ENCODE measurements around the gene TBX4. TPM values are rescaled to one million over a fixed set of nuclear protein-coding genes. Genes with fewer than 3 reads are reported as not detected.

The TBX4 gene
- total and polyA plus RNA-seq, 2 donors from 2014 or later, result not detected

GRCh38 chr17:61431594-61432311 is 20.5 kb upstream of the TBX4 start:
- Histone ChIP-seq H3K27me3 (ENCODE audit: control insufficient read depth, insufficient read depth, low read length) (no peaks in the 10 kb centered on the region), H3K9ac (ENCODE audit: low read length in 3 of 3) (no peak overlapping the region), H3K4me1 (ENCODE audit: control insufficient read depth in 2 of 3, insufficient read depth in 2 of 3, low read depth in 1 of 3, low read length in 3 of 3) (no peaks in the 10 kb centered on the region), H3K4me3 (ENCODE audit: low read length in 3 of 3) (no peak overlapping the region), H3K27ac (ENCODE audit: low read depth in 2 of 2, low read length in 2 of 2) (no peak overlapping the region), H3K36me3 (ENCODE audit: control insufficient read depth in 2 of 3, insufficient read depth in 3 of 3, low read length in 3 of 3) (no peaks in the 10 kb centered on the region), H3K9me3 (ENCODE audit: control insufficient read depth in 2 of 3, insufficient read depth in 1 of 3, low read length in 3 of 3) (peaks cover 0 to 6% (median 4%) of the 10 kb centered on the region in 3 donors)
- FAIRE-seq, result no peak
- intact Hi-C loops (cut with DNase I), result no loop called here
- TF ChIP-seq CTCF (IDR thresholded peaks at IDR 0.05; ENCODE audit: borderline replicate concordance, extremely low read depth, insufficient read depth), result no peak
- no peak for DNase-seq

GRCh38 chr17:61436273-61436672 is 15.9 kb upstream of the TBX4 start:
- peaks cover 0 to 7% (median 6%) of the 10 kb centered on the region in 3 donors for H3K9me3 ChIP-seq (ENCODE audit: control insufficient read depth in 2 of 3, insufficient read depth in 1 of 3, low read length in 3 of 3)
- H3K9ac ChIP-seq (ENCODE audit: low read length in 3 of 3), result no peak overlapping the region
- H3K27me3 ChIP-seq (ENCODE audit: control insufficient read depth, insufficient read depth, low read length), result no peaks in the 10 kb centered on the region
- H3K4me3 ChIP-seq (ENCODE audit: low read length in 3 of 3), result no peak overlapping the region
- no peaks in the 10 kb centered on the region for H3K36me3 ChIP-seq (ENCODE audit: control insufficient read depth in 2 of 3, insufficient read depth in 3 of 3, low read length in 3 of 3)
- DNase-seq, result no peak
- no peak for TF ChIP-seq CTCF (IDR thresholded peaks at IDR 0.05; ENCODE audit: borderline replicate concordance, extremely low read depth, insufficient read depth)
- FAIRE-seq, result no peak
- intact Hi-C loops (cut with DNase I), result no loop called here
- H3K27ac ChIP-seq (ENCODE audit: low read depth in 2 of 2, low read length in 2 of 2), result no peak overlapping the region
- H3K4me1 ChIP-seq (ENCODE audit: control insufficient read depth in 2 of 3, insufficient read depth in 2 of 3, low read depth in 1 of 3, low read length in 3 of 3), result no peaks in the 10 kb centered on the region

- H3K4me3 ChIP-seq (ENCODE audit: low read length in 3 of 3), result no peak overlapping the region
- H3K27ac ChIP-seq (ENCODE audit: low read depth in 2 of 2, low read length in 2 of 2), result no peak overlapping the region
- H3K9ac ChIP-seq (ENCODE audit: low read length in 3 of 3), result no peak overlapping the region
- H3K9me3 ChIP-seq (ENCODE audit: control insufficient read depth in 2 of 3, insufficient read depth in 1 of 3, low read length in 3 of 3), result peaks cover 0 to 7% (median 6%) of the 10 kb centered on the region in 3 donors
- intact Hi-C loops (cut with DNase I), result no loop called here
- DNase-seq (no peak), FAIRE-seq (no peak)
- no peaks in the 10 kb centered on the region for H3K27me3 ChIP-seq (ENCODE audit: control insufficient read depth, insufficient read depth, low read length)
- H3K36me3 ChIP-seq (ENCODE audit: control insufficient read depth in 2 of 3, insufficient read depth in 3 of 3, low read length in 3 of 3), result no peaks in the 10 kb centered on the region
- no peaks in the 10 kb centered on the region for H3K4me1 ChIP-seq (ENCODE audit: control insufficient read depth in 2 of 3, insufficient read depth in 2 of 3, low read depth in 1 of 3, low read length in 3 of 3)
- TF ChIP-seq CTCF (IDR thresholded peaks at IDR 0.05; ENCODE audit: borderline replicate concordance, extremely low read depth, insufficient read depth), result no peak
These were observed 15.1 kb upstream of the TBX4 start for GRCh38 chr17:61436995-61437704.
